HG03025 (cell line): ENCODE results near the gene MYCBP2.

Source experiments
- ATAC-seq: cut with Tn5 transposase; IDR thresholded peaks from one replicate; pipeline ENCODE4 v1.9.1; 2021; ENCODE audit warnings: mild to moderate bottlenecking, moderate library complexity; ENCODE audit not compliant: unreplicated experiment, low FRiP score

MYCBP2 gene

GRCh38 chr13:77136902-77137420, 189.9 kb downstream of the MYCBP2 start:
- ATAC-seq, result no peak

GRCh38 chr13:77124423-77124822, 202.5 kb downstream of the MYCBP2 start:
- ATAC-seq, result no peak

- no peak for ATAC-seq
These were observed 208.8 kb downstream of the MYCBP2 start for GRCh38 chr13:77118134-77118533.

DNA sequence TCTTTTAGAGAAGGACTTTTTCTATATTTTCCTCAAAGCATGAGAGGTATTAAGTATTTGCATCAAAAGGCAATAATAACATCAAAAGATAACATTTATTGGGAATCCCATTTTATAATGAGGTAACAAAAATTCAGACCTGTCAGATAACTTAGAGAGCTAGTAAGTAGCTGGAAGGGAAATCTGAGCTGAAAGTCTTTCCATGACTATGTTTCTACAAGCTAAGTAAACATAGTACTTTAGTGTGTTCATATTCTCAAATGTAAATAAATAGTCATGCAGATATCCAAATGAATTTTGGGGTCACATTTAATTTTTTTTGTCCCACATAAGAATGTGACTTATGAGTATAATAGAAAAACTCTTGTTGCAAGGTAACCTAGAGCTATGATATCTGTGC, 212.6 kb downstream of the MYCBP2 start:
- ATAC-seq, result no peak

- no peak for ATAC-seq
These were observed 213.4 kb downstream of the MYCBP2 start for GRCh38 chr13:77113496-77113895.

DNA sequence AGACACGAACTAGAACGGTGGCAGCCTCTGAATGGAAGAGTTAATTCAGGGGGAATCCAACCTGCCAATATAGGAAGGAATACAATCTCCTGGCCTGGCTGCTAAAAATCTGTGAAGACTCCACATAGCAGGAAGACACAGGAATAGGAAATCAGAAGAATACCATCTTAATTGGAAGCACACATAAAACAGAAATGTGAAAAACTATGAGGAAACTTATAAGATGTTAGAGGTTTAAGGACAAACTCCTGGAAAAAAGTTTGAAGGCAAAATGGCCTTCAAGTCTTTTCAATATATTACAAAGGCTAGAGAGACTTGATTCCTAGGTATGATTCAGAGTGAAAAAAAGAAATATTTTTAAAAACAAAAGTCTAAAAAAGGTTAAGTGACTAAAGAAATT, 221.8 kb downstream of the MYCBP2 start:
- no peak for ATAC-seq

GRCh38 chr13:77099415-77099814, 227.5 kb downstream of the MYCBP2 start:
- no peak for ATAC-seq

- ATAC-seq, result no peak
These were observed 231.6 kb downstream of the MYCBP2 start for GRCh38 chr13:77095288-77095687.

DNA sequence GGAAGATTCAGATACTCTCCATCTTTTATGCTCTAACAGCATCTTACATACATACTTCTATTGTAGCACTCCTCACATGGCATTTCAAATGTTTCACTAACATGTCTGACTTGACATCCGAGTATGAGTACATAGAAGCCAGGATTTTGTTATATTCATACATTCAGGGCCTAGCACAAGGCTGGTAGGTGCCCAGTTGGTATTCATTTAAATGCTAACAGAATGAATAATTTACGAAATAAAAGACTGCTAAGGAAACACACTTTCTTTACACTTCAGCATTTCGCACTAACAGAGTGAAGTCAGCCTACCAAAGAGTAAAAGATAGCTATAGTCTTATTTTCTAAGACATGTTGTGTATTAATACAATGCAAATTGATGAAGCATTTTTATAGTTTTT, 232.1 kb downstream of the MYCBP2 start:
- ATAC-seq, result no peak

GRCh38 chr13:77093735-77094134, 233.2 kb downstream of the MYCBP2 start:
- no peak for ATAC-seq

- no peak for ATAC-seq
These were observed 242.1 kb downstream of the MYCBP2 start for GRCh38 chr13:77084755-77085154.

- no peak for ATAC-seq
These were observed 246.9 kb downstream of the MYCBP2 start for GRCh38 chr13:77079902-77080413.

- no peak for ATAC-seq
These were observed 259.4 kb downstream of the MYCBP2 start for GRCh38 chr13:77067519-77067918.

DNA sequence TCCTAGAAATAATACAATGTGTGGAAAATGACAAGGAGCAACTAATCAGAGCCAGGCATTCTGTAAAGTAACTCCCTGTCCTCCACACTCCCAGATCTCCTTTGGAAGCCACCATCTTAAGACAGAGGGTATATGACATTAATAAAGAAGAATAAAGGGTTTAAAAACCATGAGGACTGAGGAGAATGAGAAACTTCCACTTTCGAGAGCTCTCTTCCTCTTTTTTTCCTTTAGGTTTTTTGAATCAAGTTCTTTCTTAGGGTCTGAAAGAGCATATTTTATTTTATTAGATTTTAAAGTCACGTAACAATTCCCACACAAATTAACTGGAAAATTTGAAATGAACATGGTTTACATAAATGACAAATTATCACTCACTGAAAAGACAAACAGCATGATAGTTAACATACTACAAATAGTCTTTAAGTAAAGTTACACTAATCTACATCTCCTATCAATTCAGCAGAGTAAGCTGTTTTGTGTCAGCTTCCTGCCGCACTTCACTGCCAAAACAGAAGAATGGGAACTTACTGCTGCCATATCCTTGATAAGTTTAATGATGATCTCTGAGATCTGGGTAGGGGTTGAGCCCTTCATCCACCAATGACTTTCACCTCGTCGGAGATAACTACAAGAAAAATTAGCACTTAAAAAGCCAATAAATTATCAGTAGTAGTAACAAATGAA, 261.3 kb downstream of the MYCBP2 start:
- no peak for ATAC-seq

DNA sequence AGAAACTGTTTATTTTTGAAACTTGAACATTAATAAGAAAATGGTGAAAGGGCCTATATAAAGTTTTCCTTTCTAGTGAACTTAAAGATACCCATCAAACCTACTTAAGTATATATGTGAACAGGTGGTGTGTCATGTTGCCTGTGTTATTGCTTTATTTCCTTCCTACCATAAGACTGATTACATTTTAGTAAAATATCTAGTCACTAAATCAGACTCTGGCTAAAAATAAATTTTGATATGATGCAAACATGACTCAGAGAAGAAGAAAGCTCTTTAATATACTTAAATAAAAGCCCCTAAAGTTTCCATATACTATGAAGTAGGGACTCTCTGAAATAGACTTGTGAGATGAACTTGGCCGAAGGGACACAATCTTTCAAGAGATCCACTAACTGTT, 264.8 kb downstream of the MYCBP2 start:
- no peak for ATAC-seq

DNA sequence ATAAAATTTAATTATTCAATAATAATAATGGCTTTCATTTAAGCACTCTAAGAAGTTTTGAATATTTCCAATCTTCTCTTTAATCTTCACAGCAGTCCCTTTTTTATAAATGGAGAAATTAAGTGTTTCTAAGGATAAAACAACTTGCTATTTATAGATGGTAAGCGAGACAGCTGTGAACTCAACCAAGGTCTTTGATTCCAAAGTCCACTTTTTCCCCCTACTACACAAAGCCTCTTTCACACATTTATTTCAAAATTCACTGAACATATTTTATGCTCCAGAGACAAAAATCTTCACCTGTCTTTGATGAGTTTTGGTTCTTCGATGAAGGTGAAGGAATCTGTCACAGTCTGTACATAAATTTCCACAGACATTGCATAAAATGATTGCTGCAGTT, 265.5 kb downstream of the MYCBP2 start:
- no peak for ATAC-seq

GRCh38 chr13:77056886-77057285, 270.0 kb downstream of the MYCBP2 start:
- ATAC-seq, result no peak

GRCh38 chr13:77056382-77056781, 270.5 kb downstream of the MYCBP2 start:
- no peak for ATAC-seq

- ATAC-seq, result no peak
These were observed 271.7 kb downstream of the MYCBP2 start for GRCh38 chr13:77055158-77055557.

DNA sequence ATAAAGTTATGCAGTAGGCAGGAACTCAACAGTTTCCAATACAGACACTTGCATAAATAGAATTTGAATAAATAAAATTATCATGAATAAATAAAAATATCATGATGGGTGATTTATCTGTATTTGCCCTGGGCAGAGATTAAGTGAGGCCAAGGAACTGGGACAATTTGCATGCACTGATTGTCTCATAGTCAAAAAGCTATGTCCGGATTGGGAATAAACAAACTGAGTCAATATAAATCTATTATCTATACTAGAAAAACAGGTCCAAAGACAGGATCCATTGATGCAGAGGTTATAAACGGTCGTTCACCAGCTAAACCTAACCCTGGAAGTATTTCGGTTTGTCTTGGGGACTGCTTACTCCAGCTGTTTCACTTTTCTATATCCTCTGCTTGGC, 273.7 kb downstream of the MYCBP2 start:
- no peak for ATAC-seq

- no peak for ATAC-seq
These were observed 278.2 kb downstream of the MYCBP2 start for GRCh38 chr13:77048681-77049080.

- no peak for ATAC-seq
These were observed 279.1 kb downstream of the MYCBP2 start for GRCh38 chr13:77047649-77048343.
